HuH-7 (cell line): Measurements from ENCODE around the gene EHBP1L1.
A peak's percentile ranks its signal among the peaks of the same experiment; 100 is the strongest.

Experiments
- DNase-seq: peaks from one replicate; pipeline ENCODE4 v3.0.0; 2011; ENCODE audit warnings: low spot score

EHBP1L1 gene

DNA sequence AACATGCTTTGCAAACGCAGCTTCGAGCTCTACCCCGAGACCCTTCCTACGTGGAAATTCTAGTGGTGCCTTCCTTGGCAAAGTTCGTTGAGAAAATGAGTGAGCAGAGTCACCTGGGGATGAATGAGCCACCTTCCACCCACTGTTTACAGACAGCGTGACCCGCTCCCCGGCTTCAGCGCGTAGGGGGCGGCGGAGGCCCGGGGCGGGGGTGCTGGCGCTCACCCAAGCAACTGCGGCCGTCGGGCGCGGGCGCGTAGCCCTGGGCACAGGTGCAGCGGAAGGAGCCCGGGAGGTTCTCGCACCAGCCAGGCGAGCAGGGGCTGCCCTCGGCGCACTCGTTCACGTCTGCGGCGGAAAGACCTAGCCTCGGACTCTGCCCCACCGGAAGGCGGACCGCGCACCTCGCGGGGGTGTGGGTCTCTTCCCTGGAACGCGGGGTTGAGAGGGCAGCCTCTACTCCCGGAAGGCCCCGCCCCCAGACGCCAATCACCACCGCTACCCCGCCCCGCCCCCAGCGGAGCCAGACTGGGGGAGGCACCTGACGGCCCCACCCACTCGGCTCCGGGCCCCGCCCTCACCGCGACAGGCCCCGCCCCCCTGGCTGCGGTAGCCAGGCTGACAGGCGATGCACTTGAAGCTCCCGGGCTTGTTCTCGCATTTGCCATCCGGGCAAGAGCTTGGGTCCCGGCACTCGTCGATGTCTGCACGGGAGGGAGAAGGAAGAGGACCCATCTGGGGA lies 29.5 kb upstream of the EHBP1L1 start:
- DNase-seq = peak; percentile 96

- no peak for DNase-seq
Observed at GRCh38 chr11:65547446-65548125, 28.3 kb upstream of the EHBP1L1 start.

DNA sequence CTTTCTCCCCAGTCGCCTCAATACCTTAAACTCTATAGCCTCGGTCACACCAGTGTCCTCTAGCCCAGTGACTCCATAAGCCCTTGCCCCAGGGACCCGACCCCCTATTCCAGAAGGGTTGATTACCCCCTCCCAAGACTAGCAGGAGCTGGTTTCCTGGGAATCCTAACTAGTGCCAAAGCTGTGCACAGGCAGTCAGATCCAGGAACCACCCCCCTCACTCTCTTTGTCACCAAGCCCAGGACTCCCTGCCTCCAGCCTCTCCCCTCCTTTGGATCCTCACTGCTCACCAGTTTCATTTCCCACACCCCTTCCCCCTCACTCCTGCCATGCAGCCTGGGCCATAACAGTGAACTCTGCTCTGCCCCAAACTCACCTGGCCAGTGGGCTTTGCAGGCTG lies 27.5 kb upstream of the EHBP1L1 start:
- DNase-seq = no peak

GRCh38 chr11:65549096-65549495 lies 26.8 kb upstream of the EHBP1L1 start:
- no peak for DNase-seq

GRCh38 chr11:65551572-65552387 lies 24.1 kb upstream of the EHBP1L1 start:
- DNase-seq = peak; percentile 75

- DNase-seq = no peak
Observed at GRCh38 chr11:65552388-65552951, 23.4 kb upstream of the EHBP1L1 start.

GRCh38 chr11:65553301-65554001 lies 22.4 kb upstream of the EHBP1L1 start:
- DNase-seq = no peak

GRCh38 chr11:65554057-65554818 lies 21.6 kb upstream of the EHBP1L1 start:
- no peak for DNase-seq

GRCh38 chr11:65554842-65555430 lies 20.9 kb upstream of the EHBP1L1 start:
- no peak for DNase-seq

DNA sequence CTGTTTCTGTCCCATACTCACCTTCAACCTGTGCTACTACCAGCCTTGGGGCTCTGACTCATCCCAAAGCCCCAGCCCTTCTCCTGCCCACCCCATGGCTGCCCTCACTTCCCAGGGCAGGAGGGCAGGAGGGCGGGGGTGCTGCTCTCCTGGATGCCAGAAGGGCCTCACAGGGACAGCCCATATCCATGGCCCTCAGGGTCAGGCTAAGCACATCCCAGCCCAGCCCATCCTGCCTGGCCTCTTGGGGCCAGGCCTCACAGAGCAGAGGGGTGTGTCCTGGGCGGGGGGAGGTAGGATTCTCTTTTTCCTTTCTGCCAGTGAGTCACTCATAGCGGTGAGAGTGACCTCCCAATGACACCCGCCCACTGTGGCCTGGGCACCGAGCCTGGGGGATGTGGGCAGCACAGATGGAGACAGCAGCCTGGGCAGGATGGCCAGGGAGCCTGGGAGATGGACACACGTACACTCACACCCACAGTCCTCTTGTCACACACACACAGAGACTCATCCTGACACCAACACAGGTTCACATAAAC lies 20.1 kb upstream of the EHBP1L1 start:
- DNase-seq = peak; percentile 59

DNA sequence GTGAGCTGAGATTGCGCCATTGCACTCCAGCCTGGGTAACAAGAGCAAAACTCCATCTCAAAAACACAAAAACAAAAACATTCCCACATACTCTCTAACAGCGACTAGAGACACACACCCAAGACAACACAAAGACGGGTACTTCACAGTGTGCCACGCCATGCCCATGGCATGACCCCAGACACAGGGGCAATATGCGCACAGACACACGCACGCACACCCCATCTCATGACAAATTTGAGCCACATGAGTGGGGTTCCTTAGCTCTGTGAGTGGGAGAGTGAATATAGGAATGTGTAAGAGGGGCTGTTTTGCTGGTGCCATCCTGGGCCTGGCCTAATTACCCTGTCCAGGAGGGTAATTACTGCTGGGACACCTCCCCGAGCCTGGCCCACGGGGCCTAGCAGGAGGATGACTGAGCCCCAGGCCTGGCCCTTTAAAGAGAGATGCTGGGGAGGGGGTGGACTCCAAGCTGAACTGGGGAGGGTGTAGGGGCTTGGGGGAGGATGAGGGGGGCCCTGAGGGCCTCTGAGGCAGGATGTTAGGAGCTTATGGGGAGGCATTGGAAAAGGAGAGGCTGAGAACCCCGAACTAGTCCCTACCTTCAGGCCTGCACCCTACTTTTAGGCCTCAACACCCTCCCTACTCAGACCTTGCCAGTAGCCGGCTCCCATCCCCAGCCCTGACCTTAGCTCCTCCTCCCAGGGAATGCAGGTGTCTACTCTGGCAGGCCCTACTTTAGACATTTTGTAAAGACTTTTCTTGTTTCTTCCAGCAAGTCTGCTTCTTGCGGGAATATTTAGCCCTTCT lies 19.2 kb upstream of the EHBP1L1 start:
- DNase-seq = no peak

GRCh38 chr11:65557280-65558001 lies 18.4 kb upstream of the EHBP1L1 start:
- no peak for DNase-seq

DNA sequence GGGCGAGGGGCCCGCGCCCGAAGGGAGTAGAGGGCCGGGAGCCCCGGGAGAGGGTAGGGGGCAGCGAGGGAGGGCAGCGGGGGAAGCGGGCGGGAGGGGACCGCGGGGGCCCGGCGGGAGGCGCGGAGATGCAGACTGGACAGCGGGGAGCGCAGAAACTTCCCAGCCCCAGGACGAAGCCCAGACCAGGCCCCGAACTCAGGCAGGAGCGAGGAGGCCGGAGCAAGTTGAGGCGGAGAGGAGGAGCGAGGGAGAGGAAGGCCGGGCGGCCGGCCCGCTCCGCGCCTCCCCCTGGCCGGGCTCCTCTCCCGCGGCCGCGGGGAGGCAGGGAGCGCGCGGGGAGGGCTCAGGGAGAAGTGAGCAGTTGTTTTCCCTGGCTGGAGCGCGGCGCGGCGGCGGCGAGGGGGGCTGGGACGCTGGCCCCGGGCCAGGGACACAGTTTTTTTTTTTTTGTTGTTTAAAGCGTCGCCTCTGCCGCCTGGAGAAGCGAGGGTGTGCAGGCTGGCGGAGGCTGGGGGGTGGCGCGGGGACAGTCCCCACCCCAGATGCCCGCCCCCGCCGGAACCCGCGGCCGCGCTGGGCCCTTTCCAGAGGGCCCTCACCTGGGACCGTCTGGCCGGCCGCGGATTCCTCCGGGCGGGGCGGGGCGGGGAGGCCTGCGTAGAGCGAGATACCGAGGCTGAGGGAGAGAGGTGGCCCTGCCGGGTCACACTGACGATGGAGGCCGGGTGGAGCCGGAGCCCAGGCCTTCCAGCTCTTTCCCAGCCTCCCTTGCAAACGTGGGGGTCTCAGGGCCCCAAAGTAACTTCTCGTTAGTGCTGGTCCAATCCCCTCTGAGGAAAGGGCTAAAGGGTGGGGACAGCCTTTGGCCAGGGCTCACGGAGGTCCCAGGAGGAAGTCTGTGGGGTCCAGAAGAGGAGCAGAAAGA lies 17.6 kb upstream of the EHBP1L1 start, which contains the start of gene LTBP3:
Gene LTBP3 (minus strand): TSS at position 358 of the 928 bp plus-strand sequence. CDS start 400 bp downstream, outside the sequence.
- peak; percentile 56 for DNase-seq

DNA sequence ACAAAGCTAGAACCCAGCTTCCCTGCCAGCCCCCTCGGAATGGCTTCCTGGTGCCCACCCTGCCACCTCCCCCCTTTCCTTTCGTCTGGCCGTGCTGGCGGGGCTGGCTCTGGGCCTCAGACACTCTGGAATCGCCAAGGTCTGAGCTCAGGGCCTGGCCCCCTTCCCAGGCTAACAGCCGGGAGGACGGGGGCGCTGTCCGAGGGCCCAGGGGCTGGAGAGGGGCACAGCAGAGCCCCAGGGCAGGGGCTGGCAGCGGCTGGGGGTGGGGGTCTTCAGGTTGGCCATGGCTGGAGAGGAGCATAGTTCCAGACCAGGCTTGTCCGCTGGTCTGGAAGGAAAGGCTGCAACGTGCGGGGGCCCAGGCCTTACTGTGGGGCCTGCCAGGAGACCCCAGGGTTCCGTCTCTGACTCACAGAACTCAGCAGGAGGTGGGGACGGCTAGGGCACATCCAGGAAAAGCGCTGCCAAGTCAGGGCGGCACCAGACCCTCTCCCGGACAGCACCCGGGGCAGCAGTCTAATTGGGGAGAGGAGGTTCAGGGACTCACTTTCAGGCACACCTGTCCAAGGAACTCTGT lies 16.8 kb upstream of the EHBP1L1 start:
- DNase-seq = no peak

DNA sequence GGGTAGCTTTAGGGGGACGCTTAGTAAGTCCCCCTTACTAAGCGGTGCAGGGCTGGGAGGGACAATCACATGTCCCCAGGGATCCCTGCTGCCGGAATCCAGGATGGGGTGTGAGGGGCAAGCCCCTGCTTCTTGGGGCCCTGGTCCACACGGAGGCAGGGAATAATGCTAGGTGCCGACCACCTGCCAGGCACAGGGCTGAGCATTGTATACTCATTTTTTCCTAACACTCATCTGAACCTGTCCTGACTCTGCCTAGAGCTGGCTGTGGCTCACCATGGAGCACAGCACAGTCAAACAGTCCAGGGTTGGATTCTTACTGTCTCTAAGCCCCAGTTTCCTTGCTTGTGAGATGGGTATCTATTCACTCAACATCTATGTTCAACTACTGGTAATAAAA lies 16.3 kb upstream of the EHBP1L1 start:
- DNase-seq = no peak

DNA sequence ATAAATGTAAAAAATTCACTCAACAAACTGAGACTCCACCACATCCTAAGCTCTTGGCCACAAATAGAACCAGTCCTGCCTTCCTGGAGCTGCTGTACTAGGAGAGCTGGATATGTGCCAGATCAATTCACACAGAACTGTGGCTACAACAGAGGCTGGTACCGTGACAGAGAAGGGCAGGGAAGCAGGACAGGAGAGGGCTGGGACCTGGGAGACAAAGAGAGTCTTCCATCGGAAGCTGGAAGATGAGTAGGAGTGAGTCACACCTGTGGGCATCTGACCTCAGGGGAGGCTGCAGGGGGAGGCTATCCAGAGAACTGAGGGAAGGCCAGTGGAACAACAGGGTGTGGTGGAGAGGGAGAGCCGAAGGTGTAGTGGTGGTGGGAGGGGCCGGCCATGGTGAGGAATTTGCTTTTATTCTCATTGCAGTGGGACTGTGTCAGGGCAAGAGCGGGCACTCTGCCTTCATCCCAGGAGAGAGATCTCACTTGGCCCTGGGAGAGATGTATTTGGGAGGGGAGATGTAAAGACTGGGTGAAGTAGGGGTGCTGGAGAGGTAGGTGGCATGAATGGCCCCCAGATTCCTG lies 15.8 kb upstream of the EHBP1L1 start:
- DNase-seq = no peak
